ENCODE measurements around the gene TMED9.

TMED9 gene

DNA sequence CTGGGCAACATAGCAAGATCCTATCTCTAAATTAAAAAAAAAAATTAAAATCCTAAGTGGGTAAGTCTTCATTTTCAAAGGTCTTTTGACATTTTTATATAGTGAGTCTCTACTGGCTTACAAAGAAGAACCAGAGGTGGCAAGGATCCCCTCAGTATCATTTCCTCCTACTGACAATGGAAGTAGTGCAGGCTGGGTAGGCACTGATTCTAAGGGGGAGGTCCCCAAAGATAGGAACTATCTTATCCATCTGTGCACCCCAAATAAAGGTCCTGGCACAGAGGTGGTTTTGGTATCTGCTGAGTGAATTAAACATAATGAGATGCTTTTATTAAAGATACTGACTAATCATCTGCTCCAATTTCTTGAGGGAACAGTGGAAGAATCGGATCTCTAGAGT lies 41.9 kb upstream of the TMED9 start:
- TF ChIP-seq, protein P1, sequence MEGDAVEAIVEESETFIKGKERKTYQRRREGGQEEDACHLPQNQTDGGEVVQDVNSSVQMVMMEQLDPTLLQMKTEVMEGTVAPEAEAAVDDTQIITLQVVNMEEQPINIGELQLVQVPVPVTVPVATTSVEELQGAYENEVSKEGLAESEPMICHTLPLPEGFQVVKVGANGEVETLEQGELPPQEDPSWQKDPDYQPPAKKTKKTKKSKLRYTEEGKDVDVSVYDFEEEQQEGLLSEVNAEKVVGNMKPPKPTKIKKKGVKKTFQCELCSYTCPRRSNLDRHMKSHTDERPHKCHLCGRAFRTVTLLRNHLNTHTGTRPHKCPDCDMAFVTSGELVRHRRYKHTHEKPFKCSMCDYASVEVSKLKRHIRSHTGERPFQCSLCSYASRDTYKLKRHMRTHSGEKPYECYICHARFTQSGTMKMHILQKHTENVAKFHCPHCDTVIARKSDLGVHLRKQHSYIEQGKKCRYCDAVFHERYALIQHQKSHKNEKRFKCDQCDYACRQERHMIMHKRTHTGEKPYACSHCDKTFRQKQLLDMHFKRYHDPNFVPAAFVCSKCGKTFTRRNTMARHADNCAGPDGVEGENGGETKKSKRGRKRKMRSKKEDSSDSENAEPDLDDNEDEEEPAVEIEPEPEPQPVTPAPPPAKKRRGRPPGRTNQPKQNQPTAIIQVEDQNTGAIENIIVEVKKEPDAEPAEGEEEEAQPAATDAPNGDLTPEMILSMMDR (conservative IDR thresholded peaks at IDR 0.05; ENCODE audit: low read depth, low read length): no peak
- no peak overlapping the region for H3K4me3 ChIP-seq (ENCODE audit: low read depth, low read length)
- no peak for DNase-seq (ENCODE audit: low read depth)

- peak; percentile 31 for DNase-seq (ENCODE audit: low read depth)
- TF ChIP-seq, protein P1 (conservative IDR thresholded peaks at IDR 0.05; ENCODE audit: low read depth, low read length): peak; percentile 21
- H3K4me3 ChIP-seq (ENCODE audit: low read depth, low read length): peak overlapping the region; percentile 85
Measured at GRCh38 chr5:177552839-177553455, 39.1 kb upstream of the TMED9 start.

- DNase-seq (ENCODE audit: low read depth): no peak
- peak overlapping the region; percentile 85 for H3K4me3 ChIP-seq (ENCODE audit: low read depth, low read length)
- TF ChIP-seq, protein P1 (conservative IDR thresholded peaks at IDR 0.05; ENCODE audit: low read depth, low read length): no peak
Measured at GRCh38 chr5:177553671-177554429, 38.2 kb upstream of the TMED9 start.

GRCh38 chr5:177554474-177555111 lies 37.4 kb upstream of the TMED9 start, which contains the start of gene FAM193B:
TSS of gene FAM193B (minus strand) at chr5:177554563. CDS start at chr5:177554458, 105 bp downstream.
- peak; percentile 92 for DNase-seq (ENCODE audit: low read depth)
- TF ChIP-seq, protein P1 (conservative IDR thresholded peaks at IDR 0.05; ENCODE audit: low read depth, low read length): peak; percentile 39
- H3K4me3 ChIP-seq (ENCODE audit: low read depth, low read length): peak within 1 kb of the TSS; percentile 85

DNA sequence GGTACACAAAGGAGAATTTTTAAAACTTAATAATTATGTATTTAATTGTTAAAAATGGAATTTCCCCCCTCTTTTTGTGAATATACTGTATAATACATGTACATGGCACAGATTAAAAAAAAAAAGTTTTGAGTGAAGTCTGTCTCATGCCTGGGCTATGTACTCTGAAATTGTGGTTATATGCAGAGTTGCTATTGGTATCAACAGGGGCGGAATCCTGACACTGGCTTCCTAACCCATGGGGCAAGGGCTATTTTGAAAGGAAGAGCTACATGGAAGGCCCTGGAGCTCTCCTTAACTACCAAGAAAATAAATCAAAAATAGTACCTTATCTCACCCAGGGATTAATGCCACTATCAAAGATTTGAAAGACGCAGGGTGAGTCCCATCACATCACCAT lies 36.8 kb upstream of the TMED9 start:
- TF ChIP-seq, protein P1 (conservative IDR thresholded peaks at IDR 0.05; ENCODE audit: low read depth, low read length): no peak
- no peak overlapping the region for H3K4me3 ChIP-seq (ENCODE audit: low read depth, low read length)
- DNase-seq (ENCODE audit: low read depth): no peak

- DNase-seq (ENCODE audit: low read depth): no peak
- TF ChIP-seq, protein P1 (conservative IDR thresholded peaks at IDR 0.05; ENCODE audit: low read depth, low read length): no peak
- H3K4me3 ChIP-seq (ENCODE audit: low read depth, low read length): no peak overlapping the region
Measured at GRCh38 chr5:177555665-177556064, 36.3 kb upstream of the TMED9 start.

Measured in choroid plexus epithelial cell (primary cell).